HG03521 (cell line): ENCODE results near the gene NFIC.

Experiments used
- ATAC-seq: cut with Tn5 transposase; IDR thresholded peaks from one replicate; pipeline ENCODE4 v1.9.1; 2021; ENCODE audit warnings: mild to moderate bottlenecking, moderate library complexity; ENCODE audit not compliant: unreplicated experiment

The NFIC gene

DNA sequence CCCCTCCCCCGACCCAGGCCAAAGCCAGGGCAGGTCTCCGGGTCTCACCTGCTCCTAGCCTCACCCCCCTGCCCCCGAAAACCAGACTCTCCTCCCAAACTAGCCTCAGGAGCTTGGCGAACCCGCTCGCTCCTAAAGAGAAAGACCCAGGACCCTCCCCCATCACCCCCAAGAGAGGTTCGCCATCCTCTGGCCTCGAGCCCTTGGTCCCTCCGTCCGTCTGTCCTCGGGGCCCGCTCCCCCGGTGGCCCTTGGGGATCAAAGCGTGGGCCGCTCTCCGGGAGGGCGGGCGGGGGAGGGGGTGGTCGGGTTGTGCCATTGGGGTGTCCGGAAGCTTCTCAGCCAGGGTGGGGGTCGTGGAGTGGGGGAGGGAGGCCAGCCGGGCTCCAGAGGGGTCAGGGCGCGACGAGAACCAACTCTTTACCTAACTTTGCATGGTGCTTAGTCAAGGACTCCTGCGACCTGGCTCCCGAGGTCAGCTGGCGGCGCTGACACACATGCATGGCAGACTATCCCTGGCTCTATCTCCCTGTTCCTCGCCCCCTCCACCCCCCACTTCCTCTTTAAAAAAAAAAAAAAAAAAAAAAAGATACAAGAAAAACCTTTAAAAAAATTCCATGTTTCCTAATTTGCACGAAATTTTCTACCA is 98.3 kb downstream of the NFIC start:
- ATAC-seq, result no peak

DNA sequence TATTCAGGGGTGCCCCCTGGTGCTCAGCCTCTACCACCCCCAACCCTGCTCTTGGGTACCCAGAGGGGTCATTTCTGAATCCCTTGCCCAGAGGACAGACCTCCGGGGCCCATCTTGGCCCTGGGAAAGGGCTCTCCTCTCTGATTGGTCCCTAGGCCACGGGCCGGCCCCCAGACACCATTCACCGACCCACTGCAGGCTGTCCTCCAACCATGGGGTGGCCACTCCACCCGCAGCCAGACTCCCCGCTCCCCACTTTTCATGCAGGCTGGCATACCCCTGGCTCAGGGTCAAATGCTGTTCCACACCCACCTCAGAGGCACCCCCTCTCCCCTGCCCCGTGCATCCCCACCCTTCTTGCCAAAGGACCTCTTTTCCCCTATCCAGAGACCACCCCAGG is 99.2 kb downstream of the NFIC start:
- ATAC-seq, result no peak

DNA sequence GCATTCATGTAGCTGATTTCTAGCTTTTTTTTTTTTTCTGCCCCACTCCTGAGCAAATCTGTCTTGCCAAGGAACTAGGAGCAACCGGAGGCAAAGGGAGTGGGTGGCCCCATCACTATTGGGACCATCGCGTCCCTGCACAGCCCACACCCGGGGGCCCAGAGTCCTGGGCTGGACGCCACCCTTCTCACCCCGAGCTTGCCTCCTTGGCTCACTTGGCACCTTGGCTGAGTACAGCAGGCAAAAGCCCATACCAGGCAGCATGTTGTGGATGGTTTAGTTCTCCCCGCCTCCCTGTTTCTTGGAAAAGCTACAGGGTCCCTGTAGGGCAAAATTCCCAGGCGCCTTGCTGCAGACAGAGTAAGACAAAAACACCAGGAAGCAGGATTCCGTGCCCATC is 100.3 kb downstream of the NFIC start:
- no peak for ATAC-seq

DNA sequence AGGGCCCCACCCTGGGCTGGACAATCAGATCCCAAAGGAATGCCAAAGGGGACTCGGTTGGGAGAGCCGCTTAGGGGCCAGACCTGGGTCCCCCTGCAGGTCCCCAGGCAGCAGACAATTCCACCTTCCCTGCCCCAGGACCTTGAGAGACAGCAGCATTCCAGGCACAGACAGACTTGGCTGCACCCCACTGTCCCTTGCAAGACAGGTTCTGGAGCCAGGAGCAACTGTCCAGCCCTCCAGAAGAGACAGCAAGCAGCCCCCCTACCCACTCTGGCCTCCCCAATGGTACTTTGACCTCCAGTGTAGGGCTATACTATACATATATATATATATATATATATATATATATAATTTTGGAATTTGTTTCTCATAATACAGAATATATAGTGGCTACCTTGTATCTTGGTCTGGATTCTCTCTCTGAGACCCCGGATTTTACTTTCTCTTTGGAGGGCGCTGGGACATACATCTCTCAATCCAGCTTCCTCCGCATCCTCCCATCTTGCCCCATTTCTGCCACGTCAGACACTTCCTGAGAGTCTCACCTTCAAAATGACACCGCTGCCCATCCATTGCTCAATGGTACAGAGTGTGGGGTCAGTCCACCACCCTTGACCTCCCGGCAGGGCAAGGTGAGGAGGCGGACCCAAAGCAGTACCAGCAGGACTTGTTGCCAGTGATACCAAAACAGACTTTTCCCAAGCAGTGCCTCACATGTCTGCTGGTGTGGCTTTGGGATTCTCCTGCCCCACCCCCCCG is 101.2 kb downstream of the NFIC start:
- no peak for ATAC-seq

DNA sequence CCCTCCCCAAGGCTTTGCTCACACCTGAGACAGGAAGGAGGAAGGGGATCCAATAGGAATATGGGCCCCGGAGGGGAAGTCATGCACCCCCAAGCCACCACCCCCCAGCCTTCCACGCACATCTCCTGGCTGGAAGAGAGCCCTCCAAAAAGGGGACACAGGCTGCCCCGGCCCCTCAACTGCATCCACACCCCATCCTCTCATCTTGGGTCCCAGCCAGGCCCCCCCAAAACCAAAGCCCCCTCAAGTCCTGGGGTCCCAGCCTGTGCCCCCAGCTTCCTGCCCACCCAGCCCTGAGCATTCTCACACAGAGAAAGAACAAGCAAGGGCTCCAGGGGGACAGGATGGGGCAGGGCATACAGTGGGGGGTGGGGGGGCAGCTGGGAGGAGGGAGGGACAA is 101.8 kb downstream of the NFIC start:
- no peak for ATAC-seq

DNA sequence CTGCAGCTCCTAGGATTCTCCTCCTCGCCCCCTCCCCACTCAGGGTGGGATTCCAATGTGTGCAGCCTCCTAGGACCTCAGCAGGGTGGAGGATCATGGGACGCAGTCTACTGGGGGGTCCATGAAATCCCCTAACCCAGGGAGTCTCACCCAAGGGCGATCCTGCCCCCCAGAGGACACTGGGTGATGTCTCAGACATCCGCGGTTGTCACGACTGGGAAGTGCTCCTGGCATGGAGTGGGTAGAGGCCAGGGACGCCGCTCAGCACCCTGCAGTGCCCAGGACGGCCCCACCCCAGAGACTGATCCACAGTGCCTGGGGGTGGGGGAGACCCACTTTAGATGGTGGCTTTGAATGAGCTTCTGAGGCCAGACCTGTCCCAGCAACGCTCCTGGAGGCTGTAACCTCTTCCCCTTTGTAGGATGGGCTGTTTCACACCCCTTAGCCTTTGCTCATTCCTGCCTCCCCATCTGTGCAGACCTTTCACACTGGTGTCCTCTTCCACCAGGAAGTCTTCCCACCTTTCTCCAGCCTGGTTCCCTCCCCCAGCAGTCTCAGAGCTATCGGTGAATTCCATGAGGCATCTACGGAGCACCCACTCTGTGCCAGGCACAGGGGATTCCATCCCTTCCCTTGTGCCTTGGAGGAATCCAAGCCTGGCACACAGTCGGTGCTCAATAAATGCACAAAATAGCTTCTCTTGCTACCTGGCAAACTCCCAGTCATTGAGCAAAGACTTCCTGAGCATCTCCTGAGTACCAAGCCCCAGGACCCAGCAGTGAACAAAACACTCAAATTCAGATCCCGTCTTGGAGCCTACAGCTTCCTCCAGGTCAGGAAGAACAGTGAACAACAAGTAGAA is 103.5 kb downstream of the NFIC start:
- ATAC-seq, result no peak

DNA sequence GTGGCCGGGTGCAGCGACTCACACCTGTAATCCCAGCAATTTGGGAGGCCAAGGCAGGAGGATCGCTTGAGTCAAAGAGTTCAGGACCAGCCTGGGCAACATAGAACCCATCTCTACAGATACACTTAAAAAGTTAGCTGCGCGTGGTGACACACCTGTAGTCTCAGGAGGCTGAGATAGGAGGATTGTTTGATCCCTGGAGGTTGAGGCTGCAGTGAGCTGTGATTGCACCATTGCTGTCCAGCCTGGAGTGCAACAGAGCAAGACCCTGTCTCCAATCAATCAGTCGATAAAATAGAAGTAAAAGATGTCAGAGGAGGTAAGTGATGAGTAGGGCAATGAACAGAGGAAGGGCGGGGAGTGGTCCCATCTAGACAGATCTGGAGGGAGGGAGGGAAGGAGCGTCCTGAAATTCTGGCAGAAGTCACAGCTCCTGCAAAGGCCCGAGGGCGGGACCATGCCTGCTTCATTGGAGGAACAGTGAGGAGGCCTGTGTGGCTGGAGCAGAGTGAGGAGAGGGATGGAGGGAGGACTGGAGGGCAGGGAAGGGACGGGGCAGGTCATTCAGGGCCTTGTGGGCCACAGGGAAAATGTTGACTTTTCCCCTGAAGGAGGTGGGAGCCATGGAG is 104.2 kb downstream of the NFIC start:
- no peak for ATAC-seq

DNA sequence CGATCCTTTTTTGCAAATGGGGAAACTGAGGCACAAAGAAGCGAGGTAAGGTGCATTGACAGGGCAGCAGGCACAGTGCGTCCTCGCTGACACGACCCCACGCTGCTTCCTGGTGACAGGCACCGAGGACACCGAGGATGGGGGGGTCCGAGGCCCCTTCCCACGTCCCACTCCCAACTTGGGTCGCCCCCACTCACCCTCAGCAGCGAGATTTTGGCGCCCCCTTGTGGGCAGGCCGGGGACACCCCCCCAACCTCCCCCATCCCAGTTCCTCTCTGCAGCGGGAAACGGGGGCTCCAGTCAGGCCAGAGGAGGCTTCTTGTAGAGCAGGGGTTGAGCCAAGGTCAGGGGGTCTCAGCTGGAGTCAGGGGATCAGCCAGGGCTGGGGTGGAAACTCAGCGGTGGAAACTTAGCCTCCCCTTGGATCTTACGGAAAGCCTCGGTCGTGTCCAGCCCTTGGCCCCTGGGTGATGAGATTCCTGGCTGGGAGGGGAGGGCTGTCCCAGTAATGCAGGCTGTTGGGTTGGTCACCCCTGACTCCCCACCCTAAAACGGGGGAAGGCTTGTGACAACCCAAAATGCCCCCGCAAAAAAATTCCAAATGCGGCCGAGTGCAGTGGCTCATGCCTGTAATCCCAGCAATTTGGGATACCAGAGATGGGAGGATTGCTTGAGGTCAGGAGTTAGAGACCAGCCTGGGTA is 105.7 kb downstream of the NFIC start:
- no peak for ATAC-seq

DNA sequence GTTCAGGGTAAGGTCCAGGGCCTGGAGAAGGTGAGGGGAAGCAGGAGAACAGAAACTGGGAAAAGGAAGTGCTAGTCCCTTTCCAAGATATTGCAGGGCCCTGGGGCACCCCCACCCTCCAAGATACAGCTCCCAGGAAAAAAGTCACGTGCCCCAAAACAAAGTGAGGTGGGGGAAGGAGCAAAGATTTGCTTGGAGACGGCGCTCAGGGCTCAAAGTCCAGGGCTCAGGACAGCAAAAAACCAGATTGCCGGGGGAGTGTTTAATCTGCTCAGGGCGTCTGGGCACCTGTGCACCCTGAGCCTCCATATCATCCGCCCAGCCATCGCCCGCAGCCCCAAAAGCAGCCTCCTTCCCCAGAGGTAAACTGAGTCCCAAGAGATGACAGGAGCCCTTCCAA is 107.6 kb downstream of the NFIC start:
- no peak for ATAC-seq

DNA sequence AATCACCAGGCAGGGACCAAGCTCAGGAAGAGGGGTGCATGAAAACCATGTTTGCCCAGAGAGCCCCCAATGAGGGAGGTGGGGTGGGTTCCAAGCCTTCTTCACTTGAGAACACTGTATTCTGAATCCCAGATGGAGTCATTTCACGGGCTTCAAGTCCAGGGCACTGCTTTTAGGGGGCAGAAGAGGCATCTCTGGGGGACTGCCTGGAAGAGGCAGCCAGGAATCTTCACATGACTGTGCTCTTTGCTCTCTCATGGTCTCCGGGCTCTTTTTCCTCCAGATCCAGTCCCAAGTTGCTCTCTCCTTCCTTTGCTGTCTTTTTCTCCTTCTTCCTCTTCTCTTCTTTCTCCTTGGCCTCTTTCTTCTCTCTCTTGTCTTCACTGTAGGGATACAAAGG is 108.2 kb downstream of the NFIC start:
- no peak for ATAC-seq

DNA sequence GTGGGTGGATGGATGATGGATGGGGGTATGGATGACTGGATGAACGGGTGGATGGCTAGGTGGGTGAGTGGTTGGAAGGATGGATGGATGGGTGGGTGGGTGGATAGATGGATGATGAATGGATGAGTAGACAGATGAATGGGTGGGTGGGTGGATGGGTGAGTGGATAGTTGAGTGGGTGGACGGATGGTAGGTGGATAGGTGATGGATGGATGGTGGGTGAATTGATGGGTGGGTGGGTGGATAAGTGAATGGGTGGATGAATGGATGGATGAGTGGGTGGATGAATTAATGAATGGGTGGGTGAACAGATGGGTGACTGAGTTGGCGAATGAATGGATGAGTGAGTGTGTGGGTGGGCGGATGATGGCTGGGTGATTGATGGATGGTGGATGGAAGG is 109.1 kb downstream of the NFIC start:
- ATAC-seq, result no peak

DNA sequence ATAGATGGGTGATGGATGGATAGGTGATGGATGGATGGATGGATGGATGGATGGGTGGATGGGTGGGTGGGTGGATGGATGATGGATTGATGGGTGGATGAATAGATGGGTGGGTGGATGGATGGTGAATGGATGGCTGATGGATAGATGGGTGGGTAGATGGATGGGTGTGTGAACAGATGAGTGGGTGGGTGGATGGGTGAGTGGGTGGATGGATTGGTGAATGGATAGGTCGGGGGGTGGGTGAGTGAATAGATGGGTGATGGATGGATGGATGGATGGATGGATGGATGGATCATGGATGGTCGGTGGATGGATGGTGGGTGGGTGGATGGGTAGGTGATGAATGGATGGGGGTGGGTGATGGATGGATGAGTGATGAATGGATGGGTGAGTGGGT is 110.4 kb downstream of the NFIC start:
- ATAC-seq, result no peak

DNA sequence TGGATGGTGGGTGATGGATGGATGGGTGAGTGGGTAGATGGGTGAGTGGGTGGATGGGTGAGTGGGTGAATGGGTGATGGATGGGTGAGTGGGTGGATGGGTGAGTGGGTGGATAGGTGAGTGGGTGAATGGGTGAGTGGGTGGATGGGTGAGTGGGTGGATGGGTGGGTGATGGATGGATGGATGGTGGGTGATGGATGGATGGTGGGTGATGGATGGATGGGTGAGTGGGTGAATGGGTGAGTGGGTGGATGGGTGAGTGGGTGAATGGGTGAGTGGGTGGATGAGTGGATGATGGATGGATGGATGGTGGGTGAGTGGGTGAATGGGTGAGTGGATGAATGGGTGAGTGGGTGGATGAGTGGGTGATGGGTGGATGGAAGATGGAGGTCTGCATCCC is 111.1 kb downstream of the NFIC start:
- no peak for ATAC-seq

DNA sequence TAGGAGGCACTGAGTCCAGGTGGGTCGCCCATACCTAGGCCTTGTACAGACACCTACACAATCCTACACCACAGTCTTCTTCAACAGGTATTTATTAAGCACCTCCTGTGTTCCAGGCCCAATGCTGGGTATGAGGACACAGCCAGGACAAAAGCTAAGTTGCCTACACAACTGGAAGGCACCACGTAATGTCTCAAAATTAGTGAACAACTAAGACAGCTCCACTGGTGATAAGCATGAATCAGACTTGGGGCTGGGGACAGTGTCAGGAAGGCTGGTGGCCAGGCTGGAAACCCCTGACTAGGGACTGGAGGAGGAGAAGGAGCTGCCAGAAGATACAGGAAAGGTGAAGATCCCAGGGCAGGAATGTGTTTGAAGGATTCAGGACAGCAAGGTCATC is 111.6 kb downstream of the NFIC start:
- no peak for ATAC-seq

DNA sequence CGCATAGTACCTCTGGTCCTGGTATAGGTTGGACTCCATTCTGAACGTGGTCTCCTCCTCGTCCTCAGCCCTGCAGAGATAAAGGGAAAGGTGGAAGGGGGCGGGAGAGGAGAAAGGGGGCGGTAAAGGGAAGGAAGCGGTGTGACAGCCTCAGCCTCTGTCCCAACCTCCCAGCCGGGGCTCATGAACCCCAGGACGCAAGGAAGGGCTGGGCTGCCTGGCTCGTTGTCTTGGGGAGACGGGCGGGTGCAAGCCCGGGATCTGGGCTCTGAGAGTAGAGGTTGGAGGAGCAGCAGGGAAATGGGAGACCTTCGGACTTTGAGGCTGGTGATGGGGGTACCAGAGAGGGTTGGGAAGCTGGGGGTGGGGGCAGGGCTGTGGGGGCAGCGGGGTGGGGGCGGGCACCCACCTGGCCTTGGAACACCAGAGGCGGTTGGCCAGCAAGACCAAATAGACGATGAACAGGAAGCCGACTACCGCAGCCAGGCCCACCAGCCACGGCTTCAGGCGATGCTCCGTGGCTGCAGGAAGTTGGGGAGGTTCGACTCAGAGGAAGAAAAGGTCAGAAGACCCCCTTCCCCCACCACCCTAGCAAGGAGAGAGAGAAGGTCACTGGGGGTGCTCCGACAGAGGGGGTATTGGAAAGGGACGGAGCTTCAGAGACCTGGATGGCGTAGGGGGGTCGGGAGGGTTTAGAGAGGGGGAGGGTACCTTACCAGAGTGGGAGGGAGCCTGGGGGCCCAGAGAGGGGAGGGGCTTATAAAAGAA is 112.2 kb downstream of the NFIC start:
- ATAC-seq, result no peak

DNA sequence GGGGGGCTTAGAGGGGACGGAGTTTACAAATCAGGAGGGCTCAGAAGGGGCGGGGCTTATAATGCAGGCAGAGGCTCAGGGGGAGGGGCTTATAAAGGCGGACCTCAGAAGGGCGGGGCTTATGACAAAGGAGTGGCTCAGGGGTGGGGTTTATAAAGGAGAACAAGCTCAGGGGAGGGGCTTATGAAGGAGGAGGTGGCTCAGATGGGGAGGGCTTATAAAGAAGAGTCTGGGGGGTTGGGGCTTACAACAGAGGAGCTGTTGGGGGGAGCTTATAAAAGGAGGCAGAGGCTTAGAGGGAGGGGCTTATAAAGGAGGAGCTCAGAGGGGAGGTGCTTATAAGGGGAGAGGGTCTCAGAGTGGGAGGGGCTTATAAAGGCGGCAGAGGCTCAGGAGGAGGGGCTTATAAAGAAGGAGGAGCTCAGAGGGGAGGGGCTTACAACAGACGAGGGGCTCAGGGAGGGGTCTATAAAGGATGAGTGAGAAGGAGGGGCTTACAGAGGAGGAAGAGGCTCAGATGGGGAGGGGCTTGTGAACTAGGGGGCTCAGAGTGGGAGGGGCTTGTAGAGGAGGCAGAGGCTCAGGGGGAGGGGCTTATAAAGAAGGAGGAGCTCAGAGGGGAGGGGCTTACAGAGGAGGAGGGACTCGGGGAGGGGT is 112.9 kb downstream of the NFIC start:
- no peak for ATAC-seq

DNA sequence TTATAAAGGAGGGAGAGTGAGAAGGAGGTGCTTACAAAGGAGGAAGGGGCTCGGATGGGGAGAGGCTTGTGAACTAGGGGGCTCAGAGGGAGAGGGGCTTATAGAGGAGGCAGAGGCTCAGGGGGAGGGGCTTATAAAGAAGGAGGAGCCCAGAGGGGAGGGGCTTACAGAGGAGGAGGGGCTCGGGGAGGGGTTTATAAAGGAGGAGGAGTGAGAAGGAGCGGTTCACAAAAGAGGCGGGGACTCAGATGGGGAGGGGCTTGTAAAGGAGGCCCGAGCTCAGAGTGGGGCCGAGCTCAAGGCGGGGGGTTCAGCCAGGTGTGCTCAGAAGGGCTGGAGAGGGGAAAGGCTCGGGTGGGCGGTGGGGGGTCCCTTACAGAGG is 113.4 kb downstream of the NFIC start:
- ATAC-seq, result no peak

DNA sequence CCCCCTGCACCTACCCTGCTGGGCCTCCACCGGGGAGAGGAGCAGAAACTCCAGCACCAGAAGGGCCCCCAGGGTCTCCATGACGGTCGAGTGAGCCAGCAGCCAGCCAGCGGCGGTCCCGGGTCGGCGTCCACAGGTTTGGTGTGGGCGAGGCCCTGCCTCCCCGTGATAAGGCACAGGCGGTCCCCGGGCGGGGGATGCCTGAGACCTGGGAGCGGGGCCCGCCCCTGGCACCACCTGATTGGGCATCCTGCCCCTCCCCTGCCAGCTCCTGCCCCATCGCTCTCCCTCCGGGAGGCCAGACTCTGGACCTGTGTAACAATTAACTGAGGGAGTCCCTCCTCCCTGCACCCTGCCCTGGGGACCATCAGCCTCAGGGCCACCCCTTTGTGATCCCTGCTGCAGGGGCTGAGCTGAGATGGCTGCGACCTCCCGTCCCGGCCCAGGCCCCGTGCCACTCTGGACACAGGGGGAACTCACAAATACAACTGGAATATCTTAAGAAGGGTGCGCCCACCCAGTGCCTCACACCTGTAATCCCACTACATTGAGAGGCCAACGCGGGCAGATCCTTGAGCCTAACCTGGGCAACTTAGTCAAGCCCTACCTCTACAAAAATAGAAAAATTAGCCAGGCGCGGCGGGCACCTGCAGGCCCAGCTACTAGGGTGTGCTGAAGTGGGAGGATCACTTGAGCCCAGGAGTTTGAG is 114.2 kb downstream of the NFIC start, which contains the start of gene SMIM24:
SMIM24 (minus strand) TSS at position 143 of the 709 bp plus-strand sequence; CDS start at position 81, 62 bp downstream.
- no peak for ATAC-seq
